ENCODE results near the gene NRCAM. TPM values are rescaled to one million over a fixed set of nuclear protein-coding genes. Genes with fewer than 3 reads are reported as not detected.

NRCAM gene
- total RNA-seq, 1 experiment from 2014 or later: 40.3 TPM

- H3K9me3 ChIP-seq (ENCODE audit: insufficient read depth, low read depth): no peaks in the 10 kb centered on the region; the same call in 1 of the 2 replicates
- H3K36me3 ChIP-seq (ENCODE audit: low read depth): no peaks in the 10 kb centered on the region
- intact Hi-C loops (cut with micrococcal nuclease; ENCODE audit: unreplicated experiment): no loop called here
- no peaks in the 10 kb centered on the region for H3K9me2 ChIP-seq (ENCODE audit: insufficient read depth)
- no peak overlapping the region for H3K4me3 ChIP-seq
- TF ChIP-seq EZH2 (IDR thresholded peaks at IDR 0.05; ENCODE audit: low read depth) (no peak), CTCF (conservative IDR thresholded peaks at IDR 0.05) (no peak)
- no peak overlapping the region for H3K4me2 ChIP-seq
- ChIA-PET CTCF (interaction anchor here (0.6 kb wide), 1 partner anchor 10 kb away, joined by 3 read pairs; no protein-coding TSS in a partner anchor), POLR2A (ENCODE audit: unreplicated experiment) (no interaction called here)
- no peaks in the 10 kb centered on the region for H3F3A ChIP-seq (ENCODE audit: insufficient read depth, low read depth)
- H3K27ac ChIP-seq: no peak overlapping the region
- H3K27me3 ChIP-seq (ENCODE audit: insufficient read depth, low read depth): no peaks in the 10 kb centered on the region
- no peak for DNase-seq
- H2AFZ ChIP-seq: no peak overlapping the region
- BruUV-seq (replicated peaks): no TSS peak
- H3K79me2 ChIP-seq (ENCODE audit: low read depth): no peaks in the 10 kb centered on the region
- H4K20me1 ChIP-seq (ENCODE audit: insufficient read depth): no peaks in the 10 kb centered on the region
- peaks cover 9% of the 10 kb centered on the region for H3K4me1 ChIP-seq (replicated peaks; ENCODE audit: insufficient read depth)
Observed at GRCh38 chr7:108326938-108327337, 129.3 kb downstream of the NRCAM start.

- no peak for DNase-seq
- H4K20me1 ChIP-seq (ENCODE audit: insufficient read depth): no peaks in the 10 kb centered on the region
- no peaks in the 10 kb centered on the region for H3K9me2 ChIP-seq (ENCODE audit: insufficient read depth)
- TF ChIP-seq EZH2 (IDR thresholded peaks at IDR 0.05; ENCODE audit: low read depth) (no peak), CTCF (conservative IDR thresholded peaks at IDR 0.05) (no peak)
- H3K79me2 ChIP-seq (ENCODE audit: low read depth): no peaks in the 10 kb centered on the region
- no peak overlapping the region for H3K27ac ChIP-seq
- H3K4me1 ChIP-seq (replicated peaks; ENCODE audit: insufficient read depth): peaks cover 9% of the 10 kb centered on the region
- ChIA-PET POLR2A (ENCODE audit: unreplicated experiment) (no interaction called here), CTCF (interaction anchor here (0.6 kb wide), 1 partner anchor 110 kb away, joined by 8 read pairs; no protein-coding TSS in a partner anchor)
- H2AFZ ChIP-seq: no peak overlapping the region
- H3K36me3 ChIP-seq (ENCODE audit: low read depth): no peaks in the 10 kb centered on the region
- H3K9me3 ChIP-seq (ENCODE audit: insufficient read depth, low read depth): no peaks in the 10 kb centered on the region
- H3F3A ChIP-seq (ENCODE audit: insufficient read depth, low read depth): no peaks in the 10 kb centered on the region
- intact Hi-C loops (cut with micrococcal nuclease; ENCODE audit: unreplicated experiment): no loop called here
- no peak overlapping the region for H3K4me2 ChIP-seq
- no peaks in the 10 kb centered on the region for H3K27me3 ChIP-seq (ENCODE audit: insufficient read depth, low read depth)
- no peak overlapping the region for H3K4me3 ChIP-seq
- BruUV-seq (replicated peaks): no TSS peak
Observed at GRCh38 chr7:108324053-108325038, 131.9 kb downstream of the NRCAM start.

- Histone ChIP-seq H3K79me2 (ENCODE audit: low read depth) (no peaks in the 10 kb centered on the region), H3K9me2 (ENCODE audit: insufficient read depth) (no peaks in the 10 kb centered on the region), H3K4me3 (no peak overlapping the region), H3K4me2 (no peak overlapping the region), H2AFZ (no peak overlapping the region), H3K27ac (no peak overlapping the region), H3K9me3 (ENCODE audit: insufficient read depth, low read depth) (no peaks in the 10 kb centered on the region), H3K4me1 (replicated peaks; ENCODE audit: insufficient read depth) (peaks cover 9% of the 10 kb centered on the region), H4K20me1 (ENCODE audit: insufficient read depth) (no peaks in the 10 kb centered on the region), H3F3A (ENCODE audit: insufficient read depth, low read depth) (no peaks in the 10 kb centered on the region), H3K36me3 (ENCODE audit: low read depth) (no peaks in the 10 kb centered on the region), H3K27me3 (ENCODE audit: insufficient read depth, low read depth) (no peaks in the 10 kb centered on the region)
- no TSS peak for BruUV-seq (replicated peaks)
- CTCF ChIA-PET: no interaction called here
- intact Hi-C loops (cut with micrococcal nuclease; ENCODE audit: unreplicated experiment): no loop called here
- TF ChIP-seq EZH2 (IDR thresholded peaks at IDR 0.05; ENCODE audit: low read depth) (no peak), CTCF (conservative IDR thresholded peaks at IDR 0.05) (no peak)
- DNase-seq: no peak
- POLR2A ChIA-PET (ENCODE audit: unreplicated experiment): no interaction called here
Observed at GRCh38 chr7:108322925-108323832, 133.1 kb downstream of the NRCAM start.

Data from PC-9 (cell line).